MM.1S (cell line): ENCODE data around the gene ABCA1.

ENCODE experiments used
- CTCF ChIP-seq: fragments of 300-600 bp; sonication (generic); IDR thresholded peaks from 2 replicates; pipeline ENCODE4 v1.5.1; 2016; ENCODE audit warnings: antibody characterized with exemption, low read length, mixed read lengths
- EZH2 ChIP-seq: fragments of 300-600 bp; sonication (generic); optimal IDR thresholded peaks from 2 replicates; pipeline ENCODE3; 2017; ENCODE audit warnings: low read depth, mild to moderate bottlenecking, antibody characterized with exemption, low read length, mixed read lengths
- EZH2phosphoT487 ChIP-seq: fragments of 300-600 bp; sonication (generic); IDR thresholded peaks from 2 replicates; pipeline ENCODE4 v1.6.1; 2018; ENCODE audit warnings: antibody characterized with exemption, low read length

DNA sequence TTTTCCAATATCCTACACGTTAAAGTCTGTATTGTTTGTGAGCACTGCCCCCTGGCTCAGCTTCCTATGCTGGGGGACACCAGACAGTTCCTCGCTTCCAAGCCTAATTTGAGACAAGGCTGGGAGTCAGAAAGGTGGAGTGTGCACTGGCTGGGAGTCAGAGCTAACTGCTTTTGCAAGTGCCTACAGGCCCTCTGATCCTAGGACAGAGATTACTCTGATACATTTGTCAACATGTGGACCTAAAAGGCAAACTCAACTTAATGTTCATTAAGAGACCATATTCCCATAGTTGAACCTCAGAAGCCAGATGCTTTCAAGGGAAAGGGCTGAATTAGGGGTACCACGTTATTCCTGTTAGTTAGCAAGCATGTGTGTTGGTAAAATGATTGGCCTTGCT lies 83.2 kb downstream of the ABCA1 start:
- no peak for TF ChIP-seq EZH2phosphoT487
- TF ChIP-seq CTCF, result no peak
- no peak for TF ChIP-seq EZH2
